GM18517 (cell line): ENCODE measurements around the gene NR2F1-AS1.
"Not testable (repeated sequence)": the region's sequence is repeated elsewhere in the genome, so short reads cannot be mapped to it uniquely, and the experiment has no call there.

Source experiments
- ATAC-seq: cut with Tn5 transposase; IDR thresholded peaks from one replicate; pipeline ENCODE4 v1.9.1; 2021; ENCODE audit warnings: mild to moderate bottlenecking, moderate library complexity; ENCODE audit not compliant: unreplicated experiment

Gene NR2F1-AS1

DNA sequence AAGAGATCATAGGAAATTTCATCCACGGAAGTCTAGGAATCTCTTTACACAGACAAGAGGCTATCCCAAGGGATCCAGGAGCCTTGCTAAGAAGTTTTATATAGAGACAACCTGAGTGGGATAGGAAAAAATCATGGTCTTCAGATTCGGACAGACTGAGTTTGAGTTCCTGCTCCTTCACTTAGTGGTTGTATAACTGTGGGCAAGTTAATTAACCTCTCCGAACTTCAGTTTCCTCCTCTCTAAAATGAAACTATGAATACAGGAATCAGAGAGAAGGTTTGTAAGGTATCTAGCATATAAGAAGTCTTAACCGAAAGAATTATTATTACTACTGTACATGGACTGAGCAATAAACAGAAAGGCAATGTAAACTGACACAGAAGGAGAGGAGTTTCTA lies 35.1 kb downstream of the NR2F1-AS1 start:
- ATAC-seq: no peak

DNA sequence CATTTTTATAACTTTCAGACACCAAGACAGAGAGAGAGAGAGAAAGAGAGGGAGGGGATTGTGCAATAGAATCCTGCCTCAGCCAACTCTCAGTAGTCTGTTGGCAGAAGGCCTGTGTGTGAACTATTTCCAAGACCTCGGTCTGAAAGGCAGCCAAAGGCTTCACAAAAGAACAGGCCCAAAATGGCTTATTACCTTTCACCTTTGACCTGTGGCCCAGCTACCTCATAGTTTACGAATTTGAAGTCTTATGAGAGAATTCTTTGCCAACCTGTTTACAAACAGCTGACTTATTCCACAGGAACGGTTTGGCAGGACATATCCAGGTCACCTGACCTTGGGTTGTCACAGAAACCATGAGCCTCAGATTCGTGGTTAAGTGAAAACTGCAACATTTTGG lies 48.6 kb downstream of the NR2F1-AS1 start:
- ATAC-seq: no peak

DNA sequence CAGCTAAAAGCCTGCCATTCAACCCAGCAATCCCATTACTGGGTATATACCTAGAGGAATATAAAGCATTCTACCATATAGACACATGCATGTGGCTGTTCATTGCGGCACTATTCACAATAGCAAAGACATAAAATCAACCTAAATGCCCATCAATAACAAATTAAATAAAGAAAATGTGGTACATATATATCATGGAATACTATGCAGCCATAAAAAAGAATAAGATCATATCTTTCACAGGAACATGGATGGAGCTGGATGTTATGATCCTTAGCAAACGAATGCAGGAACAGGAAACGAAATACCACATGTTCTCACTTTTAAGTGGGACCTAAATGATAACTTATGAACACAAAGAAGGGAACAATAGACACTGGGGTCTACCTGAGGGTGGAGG lies 59.2 kb downstream of the NR2F1-AS1 start:
- not testable (repeated sequence) for ATAC-seq

DNA sequence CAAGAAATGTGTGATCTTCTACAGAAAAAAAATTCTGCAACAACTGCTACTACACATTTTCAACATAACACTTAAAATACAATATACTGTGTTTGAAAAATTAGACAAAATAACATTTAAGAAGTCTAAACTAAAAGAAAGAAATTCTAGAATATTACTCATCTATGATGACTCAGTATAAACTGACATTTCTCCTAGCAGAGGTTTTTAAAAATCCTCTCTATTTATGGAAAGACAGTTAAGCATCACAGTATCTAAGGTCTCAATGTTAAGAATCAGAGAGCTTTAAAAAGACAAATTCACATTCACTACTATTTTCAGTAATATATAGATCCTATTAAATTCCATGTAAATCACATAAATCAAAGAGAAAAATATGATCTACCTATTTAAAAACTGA lies 61.3 kb downstream of the NR2F1-AS1 start:
- no peak for ATAC-seq

DNA sequence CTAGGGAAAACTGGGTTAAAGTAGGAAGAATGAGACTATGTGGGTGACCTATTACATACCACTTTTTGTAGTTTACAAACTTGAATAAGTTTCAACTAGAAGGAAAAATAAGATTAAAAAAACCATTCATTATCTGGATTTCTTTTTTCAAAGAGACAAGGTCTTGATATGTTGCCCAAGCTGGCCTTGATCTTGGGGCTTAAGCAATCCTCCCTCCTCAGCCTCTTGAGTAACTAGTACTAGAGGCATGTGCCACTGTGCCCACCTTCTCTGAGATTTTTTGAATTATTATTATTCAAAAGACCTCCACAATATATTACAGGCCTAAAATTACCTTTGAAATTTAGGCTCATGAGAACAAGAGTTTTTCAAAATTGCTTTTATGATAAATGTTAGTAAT lies 63.2 kb downstream of the NR2F1-AS1 start:
- ATAC-seq: no peak

DNA sequence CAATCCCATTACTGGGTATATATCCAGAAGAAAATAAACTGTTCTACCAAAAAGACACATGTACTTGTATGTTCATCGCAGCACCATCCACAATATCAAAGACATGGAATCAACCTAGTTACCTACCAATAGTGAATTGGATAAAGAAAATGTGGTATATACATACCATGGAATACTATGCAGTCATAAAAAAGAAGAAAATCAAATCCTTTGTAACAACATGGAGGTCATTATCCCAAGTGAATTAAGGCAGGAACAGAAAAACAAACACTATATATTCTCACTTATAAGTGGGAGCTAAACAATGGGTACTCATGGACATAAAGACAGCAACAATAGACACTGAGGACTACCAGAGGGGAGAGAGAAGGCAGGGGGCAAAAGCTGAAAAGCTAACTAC lies 67.7 kb downstream of the NR2F1-AS1 start:
- ATAC-seq: no peak

DNA sequence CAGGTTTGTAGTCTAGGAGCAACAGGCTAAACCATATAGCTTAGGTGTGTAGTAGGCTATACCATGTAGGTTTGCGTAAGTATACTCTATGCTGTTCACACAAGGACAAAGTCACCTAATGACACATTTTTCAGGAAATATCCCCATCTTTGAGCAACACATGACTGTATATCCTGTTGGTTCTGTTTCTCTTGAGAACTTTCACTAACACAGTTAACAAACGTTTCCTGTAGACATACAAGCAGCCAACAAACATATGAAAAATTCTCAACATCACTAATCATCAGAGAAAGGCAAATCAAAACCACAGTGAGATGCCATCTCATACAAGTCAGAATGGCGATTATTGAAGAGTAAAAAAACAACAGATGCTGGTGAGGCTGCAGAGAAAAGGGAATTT lies 68.2 kb downstream of the NR2F1-AS1 start:
- ATAC-seq: no peak

DNA sequence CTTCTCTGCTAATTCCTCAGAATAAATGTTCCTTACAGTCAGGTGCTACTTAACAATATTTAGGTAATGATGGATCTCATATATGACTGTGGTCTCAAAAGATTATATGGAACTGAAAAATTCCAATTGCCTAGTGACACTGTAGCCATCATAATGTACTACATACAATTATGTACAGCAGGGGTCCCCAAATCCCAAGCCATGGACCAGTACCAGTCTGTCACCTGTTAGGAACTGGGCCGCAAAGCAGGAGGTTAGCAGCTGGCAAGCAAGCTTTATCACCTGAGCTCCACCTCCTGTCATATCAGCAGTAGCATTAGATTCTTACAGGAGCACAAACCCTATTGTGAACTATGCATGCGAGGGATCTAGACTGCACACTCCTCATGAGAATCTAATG lies 69.6 kb downstream of the NR2F1-AS1 start:
- no peak for ATAC-seq

DNA sequence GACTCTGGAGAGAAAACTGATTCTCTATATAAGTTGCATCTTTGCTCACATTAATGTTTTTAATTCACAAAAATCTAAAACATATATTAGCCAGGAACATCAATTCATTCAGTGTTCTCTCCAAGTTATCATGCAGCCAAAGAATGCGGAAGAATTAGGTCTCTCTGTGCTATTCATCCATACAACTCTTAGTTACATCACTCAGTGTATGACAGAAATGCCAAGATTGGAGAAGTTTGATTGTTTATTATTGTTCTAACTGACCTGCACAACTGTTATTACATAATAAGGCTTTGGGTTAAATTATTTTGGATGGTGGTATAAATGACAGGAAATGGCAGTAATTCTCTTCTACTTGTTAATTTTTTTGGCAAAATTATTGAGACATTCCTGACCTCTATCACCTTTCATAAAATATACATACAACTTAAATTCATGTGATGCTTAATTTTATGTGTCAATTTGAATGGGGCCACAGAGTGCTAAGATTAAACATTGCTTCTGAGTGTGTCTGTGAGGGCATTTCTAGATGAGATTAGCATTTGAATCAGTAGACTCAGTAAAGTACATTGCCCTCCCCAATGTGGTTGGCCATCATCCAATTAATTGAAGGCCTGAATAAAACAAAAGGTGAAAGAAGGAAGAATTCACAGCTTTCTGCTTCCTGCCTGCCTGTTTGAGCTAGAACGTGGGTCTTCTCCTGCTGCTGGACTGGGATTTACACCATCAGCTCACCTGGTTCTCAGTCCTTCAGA lies 70.2 kb downstream of the NR2F1-AS1 start:
- ATAC-seq: no peak

DNA sequence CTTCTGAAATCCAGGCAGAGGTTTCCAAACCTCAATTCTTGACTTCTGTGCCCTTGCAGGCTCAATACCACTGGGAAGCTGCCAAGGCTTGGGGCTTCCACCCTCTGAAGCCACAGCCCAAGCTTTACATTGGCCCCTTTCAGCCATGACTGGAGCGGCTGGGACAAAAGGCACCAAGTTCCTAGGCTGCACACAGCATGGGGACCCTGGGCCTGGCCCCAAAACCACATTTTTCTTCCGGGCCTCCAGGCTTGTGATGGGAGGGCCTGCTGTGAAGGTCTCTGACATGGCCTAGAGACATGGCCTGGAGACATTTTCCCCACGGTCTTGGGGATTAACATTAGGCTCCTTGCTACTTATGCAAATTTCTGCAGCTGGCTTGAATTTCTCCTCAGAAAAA lies 75.5 kb downstream of the NR2F1-AS1 start:
- not testable (repeated sequence) for ATAC-seq

DNA sequence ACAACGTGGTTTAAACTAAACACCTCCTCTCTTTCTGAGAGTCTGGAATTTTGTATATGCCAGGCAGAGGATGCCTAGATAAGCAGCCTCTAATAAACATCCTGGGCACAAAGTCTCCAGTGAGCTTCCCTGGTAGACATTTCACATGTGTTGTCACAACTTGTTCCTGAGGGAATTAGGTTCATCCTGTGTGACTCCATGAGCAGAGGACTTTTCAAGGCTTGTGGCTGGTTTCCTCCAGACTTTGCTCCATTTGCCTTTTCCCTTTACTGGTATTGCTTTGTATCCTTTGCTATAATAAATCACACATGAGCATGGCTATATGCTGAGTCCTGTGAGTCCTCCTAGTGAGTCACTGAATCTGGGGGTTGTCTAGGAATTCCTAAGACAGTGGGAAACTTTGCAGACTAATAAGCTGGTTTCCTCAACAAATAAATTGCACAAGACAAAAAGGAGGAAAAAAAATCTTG lies 77.4 kb downstream of the NR2F1-AS1 start:
- ATAC-seq: no peak

DNA sequence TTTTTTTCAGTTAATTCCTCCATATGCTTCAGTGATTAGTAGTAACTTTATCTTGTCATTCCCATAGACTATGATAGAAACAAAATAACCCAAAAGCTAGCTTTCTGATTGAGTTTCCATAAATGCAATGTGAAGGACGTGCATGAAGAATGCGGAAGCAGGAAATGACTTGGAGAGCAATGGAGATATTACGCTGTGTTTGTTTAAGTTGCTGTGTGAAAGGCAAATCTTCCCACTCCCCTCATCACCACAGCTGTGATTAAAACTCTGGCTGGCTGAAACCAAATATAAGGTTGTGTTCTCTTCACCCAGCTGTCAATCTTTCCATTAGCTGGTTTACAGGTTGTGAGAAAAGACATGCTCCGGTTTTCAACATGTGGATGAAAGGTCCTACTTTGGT lies 83.9 kb downstream of the NR2F1-AS1 start:
- no peak for ATAC-seq

DNA sequence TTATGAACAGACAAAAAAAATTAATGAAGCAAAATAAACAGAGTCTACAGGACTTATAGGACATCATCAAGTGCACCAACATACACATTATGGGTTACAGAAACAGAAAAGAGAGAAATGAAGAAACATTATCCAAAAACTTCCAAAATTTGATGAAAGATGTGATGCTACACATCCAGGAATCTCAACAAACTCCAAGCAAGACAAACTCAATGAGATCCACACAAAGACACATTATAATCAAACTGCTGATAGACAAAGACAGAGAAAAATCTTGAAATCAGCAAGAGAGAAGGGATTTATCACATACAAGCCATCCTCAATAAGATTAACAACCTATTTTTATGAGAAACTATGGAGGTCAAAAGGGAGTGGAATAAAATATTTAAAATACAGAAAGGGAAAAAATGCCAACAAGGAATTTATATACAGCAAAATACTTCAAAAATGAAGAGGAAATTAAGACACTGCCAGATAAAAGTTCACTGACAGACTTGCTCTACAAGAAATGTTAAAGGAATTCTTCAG lies 101.0 kb downstream of the NR2F1-AS1 start:
- ATAC-seq: no peak

DNA sequence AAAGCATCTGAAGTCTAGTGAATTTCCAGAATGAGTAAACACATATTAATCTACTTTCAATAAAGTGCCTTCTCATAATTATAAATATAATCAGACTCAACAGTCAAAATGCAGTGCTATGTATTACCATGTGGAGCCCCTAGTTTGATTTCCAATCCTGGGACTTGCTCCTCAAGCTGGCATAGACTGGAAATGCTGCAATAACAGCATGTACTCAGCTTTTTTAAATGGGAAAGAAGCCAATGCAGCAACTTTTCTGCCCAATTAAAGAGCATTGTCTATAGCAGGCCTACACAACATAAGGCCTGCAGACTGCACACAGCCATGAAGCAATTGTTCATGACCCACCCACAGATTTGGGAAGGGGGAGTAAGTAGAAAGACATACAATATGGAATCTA lies 103.2 kb downstream of the NR2F1-AS1 start:
- ATAC-seq: no peak

DNA sequence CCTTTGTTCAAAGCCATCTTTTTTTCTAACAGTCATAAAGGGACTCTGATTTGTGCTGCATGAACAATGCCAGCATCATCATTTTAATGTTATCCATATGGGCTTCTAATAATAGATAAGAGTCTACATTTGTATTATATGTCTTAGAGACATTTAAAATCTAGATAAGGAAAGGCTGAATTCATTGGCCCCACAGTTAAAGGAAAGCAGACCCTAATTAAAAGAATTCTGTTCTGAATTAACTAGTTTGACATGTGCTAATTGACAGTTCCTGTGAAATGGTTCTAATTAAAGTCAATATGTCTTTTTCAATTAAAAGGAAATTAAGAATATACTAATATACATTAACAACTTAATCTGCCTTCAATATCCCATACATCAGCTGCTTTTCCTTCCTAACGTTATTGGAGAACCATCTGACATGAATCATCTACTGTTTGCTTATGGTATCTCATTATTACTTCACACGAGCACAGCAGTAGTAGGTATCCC lies 104.7 kb downstream of the NR2F1-AS1 start:
- no peak for ATAC-seq

DNA sequence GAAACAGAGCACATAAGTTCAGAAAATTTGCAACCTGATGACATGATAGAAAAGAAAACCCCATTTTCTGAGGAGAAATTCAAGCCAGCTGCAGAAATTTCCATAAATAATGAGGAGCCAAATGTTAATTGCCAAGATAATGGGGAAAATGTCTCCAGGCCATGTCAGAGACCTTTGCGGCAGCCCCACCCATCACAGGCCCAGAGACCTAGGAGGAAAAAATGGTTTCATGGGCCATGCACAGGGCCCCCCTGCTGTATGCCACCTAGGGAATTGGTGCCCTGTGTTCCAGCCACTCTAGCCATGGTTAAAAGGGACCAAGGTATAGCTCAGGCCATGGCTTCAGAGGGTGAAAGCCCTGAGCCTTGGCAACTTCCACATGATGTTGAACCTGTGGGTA lies 118.1 kb downstream of the NR2F1-AS1 start:
- ATAC-seq: no peak

DNA sequence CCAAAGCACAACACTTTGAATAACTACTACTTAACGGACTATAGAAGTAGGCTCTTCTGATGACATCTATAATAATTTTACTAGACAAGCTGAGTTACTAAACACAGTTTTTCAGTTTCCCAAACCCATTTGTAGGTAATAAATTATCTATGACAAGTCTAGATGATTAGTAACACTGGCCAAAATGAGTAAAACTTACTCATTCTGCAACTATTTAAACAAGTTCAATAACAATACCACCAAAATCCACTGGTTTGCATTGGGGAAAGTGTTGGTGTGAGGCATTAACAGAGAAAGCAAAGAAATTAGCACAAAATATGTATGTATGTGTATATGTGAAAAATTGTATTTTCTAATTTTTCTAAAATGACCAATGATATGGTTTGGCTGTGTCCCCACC lies 119.3 kb downstream of the NR2F1-AS1 start:
- ATAC-seq: no peak

DNA sequence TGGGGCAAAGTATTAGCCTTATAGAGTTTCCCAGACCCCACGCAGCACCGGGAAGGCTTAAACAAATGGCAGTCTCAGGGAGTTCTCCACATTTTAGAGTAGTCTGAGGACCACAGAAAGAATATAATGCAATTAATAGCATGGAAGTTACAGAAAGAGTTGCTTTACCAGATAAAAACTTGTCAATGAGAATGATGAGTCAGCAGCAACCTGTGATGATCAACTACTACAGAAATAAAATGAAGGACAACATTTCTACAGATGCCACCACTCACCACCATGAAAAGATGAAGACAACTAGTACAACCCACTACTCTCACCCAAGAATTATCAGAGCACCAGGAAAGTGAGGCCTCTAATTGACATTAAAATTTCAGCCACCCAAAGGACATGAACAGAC lies 120.7 kb downstream of the NR2F1-AS1 start:
- ATAC-seq: no peak

DNA sequence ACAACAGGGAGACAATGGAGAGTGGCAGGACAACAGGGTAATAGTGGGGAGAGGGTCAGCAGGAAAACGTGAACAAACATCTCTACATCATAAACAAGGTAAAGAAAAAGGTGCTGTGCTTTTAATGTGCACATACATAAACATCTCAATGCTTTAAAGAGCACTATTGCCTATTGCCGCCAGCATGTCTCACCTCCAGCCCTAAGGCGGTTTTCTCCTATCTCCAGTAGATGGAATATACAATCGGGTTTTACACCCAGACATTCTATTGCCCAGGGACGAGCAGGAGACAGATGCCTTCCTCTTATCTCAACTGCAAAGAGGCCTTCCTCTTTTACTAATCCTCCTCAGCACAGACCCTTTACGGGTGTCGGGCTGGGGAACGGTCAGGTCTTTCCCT lies 124.2 kb downstream of the NR2F1-AS1 start:
- not testable (repeated sequence) for ATAC-seq

DNA sequence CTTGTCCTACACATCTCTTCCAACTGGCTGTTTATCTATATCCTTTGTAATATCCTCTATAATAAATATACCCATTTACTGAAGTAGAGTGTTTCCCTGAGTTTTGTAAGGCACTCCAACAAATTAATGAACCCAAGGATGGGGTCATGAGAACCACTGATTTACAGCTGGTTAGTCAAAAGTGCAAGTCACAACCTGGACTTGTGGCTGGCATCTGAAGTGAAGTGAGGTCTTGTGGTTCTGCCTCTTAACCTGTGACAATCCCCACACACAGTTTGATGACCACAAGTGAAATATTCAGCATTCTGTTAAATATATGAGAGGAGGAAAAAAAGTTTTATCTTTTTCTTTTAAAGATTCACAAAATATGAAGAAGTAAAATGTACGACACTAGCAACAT lies 126.1 kb downstream of the NR2F1-AS1 start:
- no peak for ATAC-seq

DNA sequence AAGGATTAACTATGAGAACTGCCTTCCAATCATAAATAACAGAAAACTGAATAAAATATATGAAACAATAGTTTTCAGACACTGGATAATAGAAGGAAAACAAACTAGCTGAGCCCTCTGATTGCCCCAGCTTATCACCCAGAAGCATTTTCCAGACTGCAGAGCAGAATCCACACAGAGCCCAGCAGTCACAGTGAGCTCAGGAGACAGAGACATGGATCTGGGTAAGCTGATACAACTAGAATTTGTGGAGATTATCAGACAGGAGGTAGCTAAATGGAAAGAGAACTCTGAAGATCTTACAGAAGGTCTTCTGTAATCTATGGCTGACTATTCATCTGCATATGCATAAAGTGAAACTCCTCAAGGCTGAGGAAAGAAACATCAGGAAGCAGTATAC lies 128.8 kb downstream of the NR2F1-AS1 start:
- ATAC-seq: no peak

DNA sequence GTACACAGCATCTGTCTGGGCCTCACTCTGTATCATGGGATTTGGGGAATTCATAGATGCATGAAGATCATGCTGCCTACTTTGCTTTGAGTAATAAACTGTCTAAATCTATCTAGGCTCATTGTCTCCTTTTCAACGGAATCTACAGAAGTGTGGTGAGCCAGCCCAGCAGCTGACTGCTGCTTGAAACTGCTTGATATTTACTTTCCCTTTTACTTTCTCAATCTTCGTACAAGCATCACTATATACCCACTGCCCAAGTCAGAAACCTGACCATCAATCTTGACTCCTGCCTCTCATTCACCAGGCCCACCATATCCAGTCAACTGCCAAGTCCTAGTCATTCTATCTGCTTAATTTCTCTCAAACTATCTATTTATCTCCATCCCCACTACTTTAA lies 142.9 kb downstream of the NR2F1-AS1 start:
- no peak for ATAC-seq

DNA sequence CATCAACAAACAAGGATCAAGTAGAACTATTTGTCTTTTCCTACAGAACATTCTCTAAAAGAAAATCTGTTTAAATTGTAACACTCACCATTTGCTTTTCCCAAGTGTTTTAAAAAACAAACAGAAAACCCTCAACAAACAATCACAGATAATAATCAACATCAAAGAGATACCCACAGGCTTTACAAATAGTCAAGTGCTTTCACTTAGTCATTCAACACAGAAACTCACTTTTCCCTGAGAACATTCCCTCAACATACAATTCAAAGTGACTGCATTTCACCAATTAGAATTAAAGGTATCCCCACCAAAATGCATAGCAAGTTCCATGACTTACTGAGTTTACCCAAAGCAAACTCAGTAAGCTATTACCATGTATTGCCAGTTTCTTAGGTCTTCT lies 144.9 kb downstream of the NR2F1-AS1 start:
- no peak for ATAC-seq
